DMS153 treated with DMSO at 0.1 percent for 48 hours (cell line): Measurements from ENCODE around the gene MEF2A.
"Not testable (repeated sequence)": the region's sequence is repeated elsewhere in the genome, so short reads cannot be mapped to it uniquely, and the experiment has no call there.

Experiments
- DNase-seq: peaks from one replicate; lab custom pipeline; 2025; ENCODE audit not compliant: unreplicated experiment; lab: John Stamatoyannopoulos, UW

MEF2A gene

GRCh38 chr15:99644913-99645542, 79.2 kb downstream of the MEF2A start:
- no peak for DNase-seq

DNA sequence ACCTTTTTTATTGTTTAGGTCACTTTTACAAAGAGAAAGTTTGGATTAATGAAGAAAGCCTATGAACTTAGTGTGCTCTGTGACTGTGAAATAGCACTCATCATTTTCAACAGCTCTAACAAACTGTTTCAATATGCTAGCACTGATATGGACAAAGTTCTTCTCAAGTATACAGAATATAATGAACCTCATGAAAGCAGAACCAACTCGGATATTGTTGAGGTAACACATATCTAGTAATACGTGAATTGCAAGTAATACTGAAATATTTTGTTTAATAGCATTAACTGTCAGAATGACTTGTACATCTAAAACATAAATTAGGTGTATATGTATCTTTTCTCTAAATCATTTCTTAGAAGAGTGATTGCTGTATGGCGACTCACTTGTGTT, 79.8 kb downstream of the MEF2A start:
- DNase-seq = no peak

DNA sequence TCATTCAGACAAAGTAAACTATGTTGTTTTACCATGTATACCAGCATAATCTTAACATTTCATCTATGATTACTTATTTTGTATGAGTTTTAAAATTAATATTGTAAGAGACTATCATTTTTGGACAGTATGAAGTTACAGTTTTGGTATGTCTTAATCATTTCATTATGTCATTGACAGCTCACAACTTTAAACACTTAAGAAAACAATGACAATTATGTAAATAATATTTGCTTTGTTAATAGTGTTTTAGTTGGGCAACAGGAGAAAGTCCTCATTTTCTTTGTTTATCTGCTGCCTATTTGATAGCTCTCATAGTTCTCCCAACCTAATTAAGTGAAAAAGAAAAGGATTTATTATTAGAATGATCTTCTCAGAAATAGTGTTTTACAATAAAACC, 80.2 kb downstream of the MEF2A start:
- DNase-seq = no peak

DNA sequence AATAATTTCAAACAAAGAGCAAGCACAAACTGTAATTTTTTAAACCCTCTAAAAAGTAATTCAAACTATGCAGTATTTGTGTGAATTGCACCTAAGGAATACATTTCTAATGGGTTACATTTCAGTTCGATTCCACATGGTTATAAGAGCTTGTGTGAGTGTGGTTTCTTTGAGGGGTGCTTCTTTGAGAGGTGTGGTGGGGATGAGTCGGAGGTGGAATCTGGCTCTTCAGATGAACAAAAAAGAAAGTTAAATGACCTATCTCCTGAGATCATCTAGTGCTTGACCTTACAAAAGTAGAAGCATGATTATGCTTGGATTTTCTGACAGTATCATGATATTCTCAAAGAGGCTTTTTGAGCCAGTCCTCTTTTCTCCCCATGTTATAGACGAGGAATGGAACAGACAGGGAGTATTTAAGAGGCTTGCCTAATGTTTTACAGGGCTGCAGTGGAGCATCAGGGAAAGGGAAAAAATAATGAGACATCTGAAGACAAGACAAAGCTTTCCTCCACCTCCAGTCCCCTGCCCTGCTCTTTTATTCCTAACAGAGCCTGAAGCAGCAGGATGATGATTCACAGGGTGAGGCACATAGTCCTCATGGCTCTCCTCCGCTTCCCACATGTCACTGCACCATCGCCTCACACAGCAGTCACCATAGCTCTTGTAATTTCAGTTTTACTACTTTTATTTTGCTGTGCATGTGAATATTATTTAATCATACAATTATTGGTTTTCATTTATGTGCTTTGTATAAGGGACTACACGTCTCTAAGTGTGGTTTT, 85.4 kb downstream of the MEF2A start:
- DNase-seq = no peak

- no peak for DNase-seq
These were observed 90.4 kb downstream of the MEF2A start for GRCh38 chr15:99656205-99656604.

- DNase-seq = no peak
These were observed 92.2 kb downstream of the MEF2A start for GRCh38 chr15:99657996-99658395.

DNA sequence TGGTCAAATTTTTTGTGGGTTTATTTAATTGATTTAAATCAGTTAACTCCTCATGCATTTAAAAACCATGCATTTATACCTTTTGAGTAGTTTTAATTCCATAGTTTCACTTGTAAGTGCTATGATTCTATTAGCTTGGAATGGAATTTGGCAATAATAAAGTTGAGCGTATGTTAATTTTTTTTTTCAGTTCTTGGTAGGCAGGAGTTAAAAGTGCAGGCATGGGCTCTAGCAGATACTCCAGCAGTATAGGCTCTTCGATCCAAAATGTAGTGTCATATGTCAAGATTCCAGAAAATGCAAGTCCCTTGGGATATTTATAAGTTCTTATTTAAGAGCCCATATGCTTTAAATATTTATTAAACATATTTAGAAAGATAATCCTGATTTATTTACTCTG, 97.1 kb downstream of the MEF2A start:
- no peak for DNase-seq

- DNase-seq = not testable (repeated sequence)
These were observed 100.3 kb downstream of the MEF2A start for GRCh38 chr15:99666073-99666472.

- DNase-seq = no peak
These were observed 102.9 kb downstream of the MEF2A start for GRCh38 chr15:99668533-99669182.

- no peak for DNase-seq
These were observed 103.5 kb downstream of the MEF2A start for GRCh38 chr15:99669250-99669649.

- no peak for DNase-seq
These were observed 106.3 kb downstream of the MEF2A start for GRCh38 chr15:99671926-99672635.

DNA sequence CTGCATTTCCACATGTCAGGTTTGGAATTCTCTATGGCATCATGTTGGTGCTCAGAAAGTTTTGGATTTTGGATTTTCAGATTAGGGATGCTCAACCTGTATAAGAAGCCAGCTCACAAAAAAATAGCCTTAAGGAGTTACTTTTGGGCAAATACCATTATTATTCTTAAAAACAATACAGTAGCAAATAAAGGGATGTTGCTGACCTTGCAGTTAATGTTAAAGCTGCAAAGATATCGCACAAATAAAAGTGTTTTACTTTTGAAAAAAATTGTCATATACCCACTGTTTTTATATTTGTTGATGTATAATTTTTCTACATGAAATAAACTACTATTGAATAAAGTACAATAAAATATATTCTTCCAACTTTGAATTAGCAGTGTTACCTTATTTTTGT, 107.3 kb downstream of the MEF2A start:
- no peak for DNase-seq

- no peak for DNase-seq
These were observed 108.5 kb downstream of the MEF2A start for GRCh38 chr15:99674279-99674678.

DNA sequence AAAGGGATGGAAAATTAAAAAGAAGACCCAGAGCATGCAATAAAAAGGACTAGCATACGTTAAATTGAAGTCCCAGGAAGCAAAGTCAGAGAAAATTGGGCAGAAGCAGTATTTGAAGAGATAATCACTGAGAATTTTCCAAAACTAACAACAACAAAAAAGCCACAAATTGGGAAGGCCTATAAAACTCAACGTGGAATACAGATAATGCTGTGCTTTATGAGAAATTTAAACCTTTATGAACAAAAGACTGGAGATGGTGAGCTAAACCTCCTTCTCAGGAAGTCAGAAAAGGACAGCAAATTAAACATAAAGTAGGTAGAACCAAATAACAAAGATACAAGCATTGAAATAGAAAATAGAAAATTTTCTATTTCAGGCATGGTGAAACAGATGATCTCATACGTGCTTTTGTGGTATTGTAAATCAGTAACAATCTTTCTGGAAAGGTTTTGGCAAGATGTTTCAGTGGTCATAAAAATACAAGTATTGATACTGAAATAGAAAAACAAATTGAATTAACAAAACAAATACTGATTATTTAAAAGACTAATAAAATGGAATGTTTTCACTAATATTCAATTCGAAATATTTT, 111.9 kb downstream of the MEF2A start:
- no peak for DNase-seq

DNA sequence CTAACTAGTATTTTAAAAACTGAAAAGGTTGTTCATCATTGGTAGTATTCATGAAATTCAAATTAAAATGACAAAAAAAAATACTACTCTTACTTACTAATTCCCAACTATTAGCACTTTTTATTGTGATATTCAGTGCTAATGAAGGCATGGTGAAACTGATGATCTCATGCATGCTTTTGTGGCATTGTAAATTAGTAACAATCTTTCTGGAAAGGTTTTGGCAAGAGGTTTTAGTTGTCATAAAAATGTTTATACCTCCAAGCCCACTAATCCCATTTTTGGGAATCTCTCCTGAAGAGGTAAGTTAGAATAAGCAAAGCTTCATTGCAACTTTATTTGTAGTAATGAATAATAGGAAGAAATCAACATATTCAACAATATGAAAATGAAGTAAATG, 114.5 kb downstream of the MEF2A start:
- DNase-seq = no peak

GRCh38 chr15:99681990-99682389, 116.2 kb downstream of the MEF2A start:
- DNase-seq = no peak

- DNase-seq = no peak
These were observed 116.7 kb downstream of the MEF2A start for GRCh38 chr15:99682455-99682854.

DNA sequence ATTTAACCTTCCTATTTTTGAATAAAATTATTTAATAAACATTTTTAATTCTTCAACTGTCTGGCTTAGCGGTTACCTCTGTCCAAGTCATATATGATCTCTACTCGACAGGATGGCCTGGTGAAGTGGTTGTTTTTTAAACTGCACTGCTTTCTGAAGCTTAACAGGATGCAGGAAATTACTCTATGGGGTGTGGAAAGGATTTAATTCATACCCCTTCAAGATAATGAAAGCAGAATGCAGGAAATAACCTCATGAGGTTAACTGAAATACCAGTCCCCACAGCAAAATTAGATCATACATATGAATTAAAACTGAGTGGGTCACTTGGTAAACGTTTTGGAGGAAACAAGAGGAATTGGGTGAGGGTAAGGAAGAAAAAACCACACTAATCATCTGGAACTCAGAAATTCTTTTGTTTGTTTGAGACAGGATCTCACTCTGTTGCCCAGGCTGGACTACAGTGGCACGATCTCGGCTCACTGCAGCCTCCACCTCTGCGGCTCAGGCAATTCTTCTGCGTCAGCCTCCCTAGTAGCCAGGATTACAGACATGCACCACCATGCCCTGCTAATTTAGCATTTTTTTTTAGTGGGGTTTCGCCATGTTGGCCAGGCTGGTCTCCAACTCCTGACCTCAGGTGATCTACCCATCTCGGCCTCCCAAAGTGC, 117.4 kb downstream of the MEF2A start:
- no peak for DNase-seq

- no peak for DNase-seq
These were observed 120.5 kb downstream of the MEF2A start for GRCh38 chr15:99686290-99686689.

- no peak for DNase-seq
These were observed 127.0 kb downstream of the MEF2A start for GRCh38 chr15:99692825-99693224.

GRCh38 chr15:99696096-99696495, 130.3 kb downstream of the MEF2A start:
- no peak for DNase-seq
